GM21367 (cell line): ENCODE data around the gene C1QA.

ENCODE experiments used
- ATAC-seq: cut with Tn5 transposase; IDR thresholded peaks from one replicate; pipeline ENCODE4 v1.9.1; 2021; ENCODE audit not compliant: unreplicated experiment

Gene C1QA

DNA sequence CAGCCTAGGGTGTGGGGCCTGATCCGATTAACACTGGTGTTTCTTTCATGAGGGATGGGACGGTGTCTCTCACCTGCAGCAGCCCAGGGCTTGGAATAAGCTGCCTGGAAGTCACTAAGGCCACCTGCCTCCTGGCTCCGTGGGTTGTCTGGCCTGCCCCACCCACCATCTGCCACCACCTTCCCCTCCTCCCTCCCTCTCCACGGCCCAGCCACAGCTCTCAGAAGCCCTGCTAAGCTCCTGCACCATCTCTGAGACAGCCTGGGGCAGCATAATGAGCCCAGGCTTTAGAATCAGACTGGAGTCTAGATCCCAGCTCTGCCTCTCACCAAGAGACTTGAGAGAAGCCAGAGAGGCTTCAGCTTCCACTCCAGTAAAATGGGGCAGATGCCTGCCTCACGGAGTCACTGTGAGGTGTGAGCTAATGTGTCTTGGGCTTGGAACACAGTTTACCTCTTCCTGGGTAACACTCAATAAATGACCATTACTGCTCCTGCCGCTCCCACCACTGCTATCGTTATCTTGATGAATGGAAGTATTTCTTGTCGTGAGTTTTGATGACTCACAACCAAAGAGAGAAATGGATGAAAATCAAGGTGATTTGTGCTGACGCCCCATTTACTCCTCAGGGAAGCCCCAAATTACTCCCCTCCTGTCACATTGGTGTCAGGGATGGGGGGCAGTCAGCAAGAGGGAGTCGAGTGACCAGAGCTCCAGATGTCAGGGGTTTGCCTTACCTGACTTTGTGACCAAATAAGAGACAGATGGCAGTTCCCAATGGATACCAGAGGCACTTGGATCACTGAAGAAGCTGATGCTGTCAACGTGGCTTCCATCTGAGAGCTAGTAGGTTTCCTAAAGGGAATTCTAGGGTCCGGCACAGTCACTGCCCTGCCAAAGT is 23.5 kb upstream of the C1QA start:
- ATAC-seq: no peak

DNA sequence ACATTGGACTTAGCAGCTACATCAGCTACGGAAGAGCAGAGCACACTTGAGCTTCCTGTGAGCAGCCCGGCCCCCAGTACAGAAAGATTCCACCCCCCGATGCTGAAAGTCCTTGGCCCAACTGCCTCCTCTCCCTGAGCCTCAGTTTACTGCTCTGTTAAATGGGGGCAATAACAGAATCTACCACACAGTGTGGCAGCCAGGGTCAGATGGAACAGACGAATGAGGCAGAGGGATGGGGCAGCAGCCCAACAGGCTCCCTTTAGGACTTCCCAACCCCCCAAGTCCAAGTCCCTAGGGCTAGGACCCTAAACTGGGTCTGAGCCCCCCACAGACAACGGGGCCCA is 22.9 kb upstream of the C1QA start:
- ATAC-seq: no peak

DNA sequence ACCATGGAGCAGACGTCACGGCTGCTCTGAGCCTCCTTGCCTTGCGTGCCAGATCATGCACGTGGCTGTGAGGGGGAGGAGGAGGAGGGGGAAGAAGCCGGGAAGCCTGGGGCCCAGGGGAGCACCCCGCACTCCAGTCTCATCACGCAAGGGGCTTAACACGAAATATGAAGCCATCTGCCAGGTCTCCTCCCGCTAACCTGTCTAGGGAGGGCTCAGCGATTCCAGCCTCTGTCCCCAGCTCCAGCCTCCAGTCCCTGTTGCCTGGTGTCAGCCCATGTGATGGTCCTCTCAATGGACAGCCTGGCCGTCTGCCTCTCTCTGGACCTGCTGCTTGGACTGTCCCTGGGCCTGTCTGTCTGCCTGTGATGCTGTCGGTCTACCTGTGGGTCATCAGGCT is 22.5 kb upstream of the C1QA start:
- ATAC-seq: no peak

DNA sequence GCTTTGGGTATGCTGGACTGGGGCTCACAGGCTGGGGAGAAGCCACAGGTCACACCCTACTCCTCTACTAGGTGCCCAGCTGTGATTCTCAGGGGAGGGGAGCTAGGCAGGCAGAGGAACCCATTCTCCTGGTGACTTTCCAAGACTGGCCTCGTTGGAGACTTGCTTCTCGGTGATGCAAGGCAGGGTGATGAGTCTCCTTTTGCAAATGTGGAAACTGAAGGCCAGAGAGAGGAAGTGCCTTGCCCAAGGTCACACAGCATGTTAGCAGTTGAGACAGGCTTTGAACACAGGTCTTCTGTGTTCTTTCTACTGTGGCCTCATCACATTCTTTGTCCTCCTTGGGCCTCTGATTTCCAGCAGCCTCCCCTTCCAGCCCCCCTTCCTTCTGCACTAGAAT is 20.5 kb upstream of the C1QA start:
- no peak for ATAC-seq

DNA sequence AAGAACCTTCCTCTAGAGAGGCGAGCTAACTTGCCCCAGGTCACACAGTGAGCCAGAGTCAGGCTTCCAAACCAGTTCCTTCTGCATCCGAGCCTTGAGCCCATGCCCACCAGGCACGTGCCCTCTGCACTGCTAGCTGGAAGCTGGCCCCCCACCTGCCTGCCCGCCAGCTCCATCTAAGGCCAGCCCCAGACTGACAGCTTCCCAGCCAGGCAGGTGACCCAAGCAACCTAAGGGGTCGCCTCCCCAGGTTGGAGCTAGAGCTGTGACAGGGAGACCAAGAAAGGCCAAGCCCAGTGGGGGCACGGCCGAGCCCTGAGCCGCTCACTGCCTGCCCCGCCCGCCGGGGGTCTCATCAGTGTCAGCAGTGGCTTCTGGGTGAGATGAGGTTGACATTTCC is 19.9 kb upstream of the C1QA start:
- no peak for ATAC-seq

DNA sequence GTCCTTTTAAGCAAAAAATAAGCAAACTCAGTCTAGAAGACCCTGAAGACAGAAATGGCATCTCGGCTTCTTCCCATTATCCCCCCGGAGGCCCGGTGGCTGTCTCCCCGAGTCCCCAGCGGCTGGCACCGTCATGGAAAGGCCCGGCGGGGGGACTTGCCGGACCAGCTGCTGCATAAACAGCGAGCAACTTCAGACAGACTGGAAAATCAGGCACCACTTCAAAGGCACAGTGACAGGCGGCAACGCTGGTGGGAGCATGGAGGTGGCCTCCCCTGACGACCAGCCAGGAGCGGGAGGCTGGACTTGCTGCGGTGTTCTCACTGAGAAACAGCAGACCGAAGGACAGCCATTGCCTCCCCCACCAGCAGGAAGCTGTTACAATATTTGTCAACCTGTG is 18.4 kb upstream of the C1QA start:
- ATAC-seq: no peak

DNA sequence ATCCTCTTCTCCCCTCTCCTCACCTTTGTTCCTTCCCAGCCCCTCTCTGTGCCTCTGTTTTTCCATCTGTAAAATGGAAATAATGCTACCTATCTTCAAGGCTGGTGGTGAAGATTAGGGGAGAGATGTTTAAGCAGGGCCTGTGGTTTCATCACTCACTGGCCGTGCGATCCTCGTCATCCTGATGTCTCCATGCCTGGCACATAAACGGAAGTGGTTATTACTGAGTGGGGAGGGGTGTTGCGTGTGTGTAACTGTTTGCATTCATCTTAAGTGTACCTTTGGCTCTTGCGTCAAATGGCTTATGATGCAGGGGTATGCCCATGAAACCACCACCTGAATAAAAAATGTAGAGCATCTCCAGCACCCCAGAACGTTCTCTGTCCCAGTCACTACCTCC is 17.2 kb upstream of the C1QA start:
- no peak for ATAC-seq

DNA sequence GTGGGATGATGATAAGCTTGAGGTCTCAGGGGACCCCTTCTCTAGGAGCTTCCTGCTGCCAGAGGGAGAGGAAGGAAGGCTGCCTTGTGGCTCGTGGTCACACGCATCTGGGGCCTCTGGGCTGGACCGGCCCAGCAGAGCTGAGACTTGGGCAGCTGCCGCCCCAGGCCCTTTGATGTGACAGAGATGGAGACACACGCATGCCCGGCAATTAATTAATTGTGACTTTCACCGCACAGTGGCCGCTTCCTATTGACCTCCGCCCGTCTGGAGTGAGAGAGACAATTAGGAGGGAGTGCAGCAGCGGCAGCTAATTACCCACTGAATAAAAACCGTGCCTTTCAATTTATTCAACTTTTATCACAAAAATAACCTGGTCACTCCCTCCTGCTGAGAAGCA is 16.6 kb upstream of the C1QA start:
- ATAC-seq: no peak

DNA sequence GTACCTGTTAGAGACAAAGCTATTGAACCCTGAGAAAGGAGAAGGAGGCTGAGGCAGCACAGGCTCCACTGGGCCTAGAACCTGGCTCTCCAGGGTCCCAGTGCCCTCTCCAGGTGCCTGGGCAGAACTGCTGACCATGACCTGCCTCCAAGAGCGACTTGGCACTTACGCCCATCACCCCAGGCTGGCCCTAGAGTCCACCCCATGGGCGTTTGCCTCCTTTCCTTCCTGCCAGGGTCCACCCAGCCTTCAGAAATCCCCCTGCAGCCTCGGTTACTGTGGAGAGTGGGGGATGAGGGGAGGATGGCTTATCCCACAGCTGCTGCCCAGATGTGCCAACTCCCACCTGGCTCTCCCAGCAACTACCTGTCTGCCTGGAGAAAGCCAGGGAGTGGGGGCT is 14.7 kb upstream of the C1QA start:
- ATAC-seq: no peak

DNA sequence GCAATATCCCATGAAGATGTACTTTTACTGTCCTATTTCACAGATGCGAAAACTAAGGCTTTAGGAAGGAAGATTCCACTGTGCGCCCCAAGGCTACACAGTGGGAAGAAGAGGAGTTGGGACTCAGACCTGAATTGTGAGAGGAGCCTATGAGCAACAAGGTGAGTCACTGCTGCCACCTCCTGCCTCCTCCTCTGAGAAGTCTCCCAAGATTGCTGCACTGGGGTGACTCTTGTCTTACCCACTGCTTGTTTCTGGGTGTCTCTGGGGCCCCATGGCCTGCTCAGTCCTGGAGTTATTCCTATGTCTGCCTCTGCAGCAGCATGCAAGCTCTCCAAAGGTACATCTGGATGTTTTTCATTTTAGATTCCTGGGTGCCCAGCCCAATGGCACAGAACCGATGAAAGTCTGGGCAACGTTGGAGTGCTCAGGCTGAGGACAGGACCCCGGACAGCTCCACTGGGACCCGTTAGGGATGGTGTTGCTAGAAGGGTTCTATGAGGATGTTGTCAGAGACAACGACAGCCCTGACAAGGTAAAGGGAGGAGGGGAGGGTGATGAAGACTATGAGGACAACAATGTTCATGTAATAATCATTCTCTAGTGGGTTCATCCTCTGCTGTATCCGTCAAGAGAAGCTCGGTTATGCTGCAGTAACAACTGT is 11.0 kb upstream of the C1QA start:
- no peak for ATAC-seq

DNA sequence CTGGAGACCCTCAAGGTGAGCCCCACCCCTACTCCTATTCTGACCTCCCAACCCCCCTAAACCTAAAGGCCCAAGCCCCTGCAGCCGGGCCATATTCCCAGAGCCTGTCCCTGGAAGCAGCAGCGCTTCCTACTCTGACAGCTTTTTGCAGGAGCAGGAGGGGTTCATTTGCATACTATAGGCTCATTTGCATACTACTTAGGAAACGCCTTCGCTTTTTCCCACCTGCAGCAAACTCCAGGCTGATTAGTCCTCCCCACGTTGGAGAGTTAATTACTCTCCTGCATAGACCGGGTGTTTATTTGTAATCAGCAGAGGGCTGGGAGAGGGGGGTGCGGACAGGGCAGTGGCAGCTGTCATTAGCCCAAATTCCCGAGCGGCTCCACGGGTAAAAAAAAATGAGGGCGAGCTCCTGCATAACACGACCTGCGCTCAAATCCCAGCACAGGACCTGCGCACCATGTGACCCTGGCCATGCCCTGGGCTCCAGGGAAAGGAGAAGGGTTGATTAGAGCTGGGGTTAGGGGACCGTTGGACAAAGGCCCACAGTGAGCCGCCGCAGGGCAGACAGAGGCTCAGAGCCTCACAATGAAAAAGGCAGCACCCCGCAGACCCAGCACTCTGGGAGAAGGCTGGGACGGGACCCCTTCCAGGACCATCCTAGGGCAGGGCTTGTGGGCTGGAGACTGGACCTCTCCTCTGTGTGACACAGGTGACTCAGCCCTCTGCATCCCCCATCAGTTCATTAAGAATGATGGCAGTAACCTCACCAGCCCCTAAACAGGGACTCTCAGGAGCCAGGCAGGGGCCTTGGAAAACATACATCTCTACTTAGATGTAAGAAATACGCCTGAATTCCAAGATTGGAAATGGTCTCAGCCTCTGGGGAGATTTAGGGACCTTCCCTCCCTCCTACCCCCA is 9.9 kb upstream of the C1QA start:
- no peak for ATAC-seq

DNA sequence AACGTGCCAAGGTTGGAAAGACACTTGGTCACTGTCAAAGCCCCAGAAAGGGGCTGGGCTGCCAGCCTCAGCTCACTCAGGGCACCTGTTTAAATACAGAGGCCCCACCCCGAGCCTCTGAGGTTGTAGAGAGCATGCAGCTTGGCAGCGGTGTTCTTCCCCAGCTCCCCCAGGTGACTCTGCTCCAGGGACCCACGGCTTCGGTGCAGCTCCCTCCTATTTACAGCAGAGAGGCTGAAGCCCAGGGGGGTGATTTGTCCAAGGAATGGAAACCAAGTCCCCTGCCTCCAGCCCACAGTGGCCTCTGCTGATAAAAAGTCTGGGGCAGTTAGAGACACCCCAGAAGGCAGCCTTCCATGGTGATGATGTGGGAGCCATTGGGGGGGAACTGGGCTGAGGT is 9.1 kb upstream of the C1QA start:
- ATAC-seq: no peak

DNA sequence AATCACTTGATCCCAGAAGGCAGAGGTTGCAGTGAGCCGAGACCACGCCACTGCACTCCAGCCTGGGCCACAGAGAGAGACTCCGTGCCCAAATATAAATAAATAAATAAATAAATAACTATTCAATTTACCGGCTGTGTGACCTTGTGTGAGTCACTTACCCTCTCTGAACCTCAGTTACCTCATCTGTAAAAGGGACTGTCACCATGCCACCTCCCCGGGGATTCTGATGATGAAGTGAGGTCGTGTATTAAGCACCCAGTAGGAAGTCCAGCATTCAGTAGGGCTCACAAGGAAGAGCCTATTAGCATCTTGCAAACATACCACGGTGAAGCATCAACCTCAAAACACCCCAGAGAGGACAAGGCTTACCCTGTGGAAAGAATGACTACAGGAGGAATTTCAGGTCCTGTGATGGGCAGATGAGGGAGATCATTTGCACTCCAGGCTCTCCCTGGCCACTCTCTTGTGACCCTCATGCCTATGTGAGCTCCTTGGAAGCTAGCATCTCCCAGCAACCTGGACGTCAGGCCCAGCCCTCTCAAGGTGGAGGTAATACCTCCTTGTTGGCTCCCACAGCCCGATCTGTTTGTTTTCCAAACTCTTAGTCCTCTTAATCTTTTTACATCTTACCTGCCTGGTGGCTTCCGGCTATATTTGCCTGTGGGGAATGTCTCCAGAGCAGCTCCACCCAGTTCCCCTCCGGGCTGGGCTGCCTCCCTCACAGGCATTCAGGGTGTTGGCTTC is 7.6 kb upstream of the C1QA start:
- no peak for ATAC-seq

DNA sequence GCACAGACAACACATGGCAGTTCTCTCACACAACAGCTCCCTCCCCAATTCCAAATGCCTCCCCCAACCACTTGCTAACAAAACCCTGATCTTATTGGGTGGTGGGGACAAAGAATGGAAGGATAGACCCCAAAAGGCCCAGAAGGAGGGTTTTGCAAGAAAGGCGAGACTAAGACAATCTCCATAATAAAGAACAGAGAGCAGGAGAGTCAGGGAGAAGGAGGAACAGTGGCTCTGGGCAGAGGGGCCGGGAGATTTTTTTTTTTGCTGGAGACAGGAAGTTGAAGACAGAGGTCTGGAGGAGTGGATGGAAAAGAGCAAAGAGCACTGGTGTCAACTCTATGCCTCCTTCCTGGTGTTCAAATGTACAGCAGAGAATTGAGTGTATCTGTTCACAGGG is 6.5 kb upstream of the C1QA start:
- no peak for ATAC-seq

DNA sequence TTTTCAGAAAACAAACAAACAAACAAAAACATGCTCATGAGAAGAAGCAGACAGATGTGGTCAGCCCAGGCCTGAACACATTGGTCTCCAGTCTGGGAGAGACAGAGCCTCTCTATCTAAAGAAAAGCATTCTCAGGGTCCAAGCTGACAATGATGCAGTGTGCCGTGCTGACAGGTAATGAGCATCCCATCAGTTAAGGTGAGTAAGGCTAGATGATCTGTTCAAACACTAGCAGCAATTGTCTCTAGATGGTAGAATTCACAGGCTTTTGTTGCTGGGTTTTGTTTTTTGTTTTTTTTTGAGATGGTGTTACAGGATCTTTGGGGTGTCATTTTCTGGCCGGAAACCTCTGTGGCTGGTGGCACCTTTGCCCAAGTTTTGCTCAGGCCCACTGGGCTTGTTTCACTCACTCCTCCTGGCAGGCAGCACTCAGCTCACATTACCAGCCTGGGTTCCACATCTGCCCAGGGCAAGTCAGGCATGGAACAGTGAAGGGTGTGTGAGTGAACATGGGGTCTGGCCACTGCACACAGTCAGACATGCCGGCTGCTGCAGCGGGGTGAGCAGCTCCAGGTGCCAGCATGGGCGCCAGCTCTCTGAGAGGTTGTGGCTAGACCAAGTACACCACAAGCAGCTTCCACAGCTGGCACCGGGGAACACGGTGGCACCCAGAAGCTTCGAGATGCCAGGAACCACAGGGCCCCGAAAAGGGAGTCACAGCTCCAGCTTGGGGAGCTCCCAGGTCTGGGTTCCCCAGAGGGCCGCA is 2.5 kb upstream of the C1QA start:
- no peak for ATAC-seq

DNA sequence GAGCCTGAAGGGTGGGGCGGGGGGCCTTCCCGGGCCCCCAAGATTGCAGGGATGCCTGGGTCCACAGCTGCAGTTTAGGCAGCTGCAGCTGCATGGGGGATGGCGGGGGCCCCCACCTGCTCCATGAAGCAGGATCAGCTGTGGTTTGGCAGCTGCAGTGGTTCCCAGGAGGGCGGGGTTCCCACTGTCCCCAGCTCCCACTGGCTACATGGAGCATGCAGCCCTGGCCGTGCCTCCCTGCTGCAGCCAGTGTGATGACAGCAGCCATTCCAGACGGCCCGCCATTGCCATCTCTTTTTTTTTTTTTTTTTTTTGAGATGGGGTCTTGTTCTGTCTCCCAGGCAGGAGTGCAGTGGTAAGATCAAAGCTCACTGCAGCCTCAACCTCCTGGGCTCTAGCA is 992 bp upstream of the C1QA start:
- ATAC-seq: no peak

DNA sequence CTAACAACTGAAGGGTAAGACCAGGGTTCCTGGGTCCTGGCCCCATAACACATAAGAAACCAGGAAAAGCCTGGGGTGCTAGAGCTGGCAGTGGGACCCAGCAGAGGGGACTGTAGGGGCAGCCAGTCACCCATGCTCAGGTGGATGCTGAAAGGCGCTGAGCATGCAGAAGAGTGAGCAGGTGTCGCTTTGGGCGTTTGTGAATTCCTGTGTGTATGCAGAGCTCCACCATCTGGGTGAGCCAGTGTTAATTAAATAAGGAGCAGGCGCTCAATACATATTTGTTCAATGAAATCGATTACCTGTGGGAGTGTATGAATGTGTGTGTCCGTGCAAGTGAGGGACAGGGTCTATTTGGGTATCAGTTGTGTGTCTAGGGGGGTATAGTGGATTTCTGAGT is 499 bp downstream of the C1QA start:
- no peak for ATAC-seq

DNA sequence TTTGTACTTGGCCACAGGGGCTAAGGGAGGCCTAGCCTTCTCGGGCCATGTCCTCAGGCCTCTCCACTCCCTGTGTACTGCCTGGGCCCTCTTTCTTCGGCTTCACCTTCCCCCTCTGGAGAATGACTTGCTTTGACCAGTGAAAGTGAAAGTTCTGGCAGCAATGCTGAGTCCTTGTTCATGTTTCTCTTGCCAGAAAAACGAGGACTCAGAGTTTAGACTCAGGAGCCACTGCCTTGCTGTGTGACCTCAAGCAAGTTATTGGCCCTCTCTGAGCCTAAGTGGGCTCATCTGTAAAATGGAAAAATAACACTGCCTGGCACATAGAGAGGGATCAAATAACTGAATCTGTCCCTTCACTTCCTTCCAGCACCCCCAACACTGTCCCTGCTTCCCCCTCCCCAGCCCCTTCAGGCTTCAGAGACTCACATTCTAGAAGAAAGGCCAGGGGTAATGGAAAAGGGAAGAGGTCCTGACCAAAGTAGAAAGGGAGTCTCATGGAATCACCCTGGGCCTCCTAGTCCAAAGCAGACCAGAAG is 1.5 kb downstream of the C1QA start:
- ATAC-seq: no peak

DNA sequence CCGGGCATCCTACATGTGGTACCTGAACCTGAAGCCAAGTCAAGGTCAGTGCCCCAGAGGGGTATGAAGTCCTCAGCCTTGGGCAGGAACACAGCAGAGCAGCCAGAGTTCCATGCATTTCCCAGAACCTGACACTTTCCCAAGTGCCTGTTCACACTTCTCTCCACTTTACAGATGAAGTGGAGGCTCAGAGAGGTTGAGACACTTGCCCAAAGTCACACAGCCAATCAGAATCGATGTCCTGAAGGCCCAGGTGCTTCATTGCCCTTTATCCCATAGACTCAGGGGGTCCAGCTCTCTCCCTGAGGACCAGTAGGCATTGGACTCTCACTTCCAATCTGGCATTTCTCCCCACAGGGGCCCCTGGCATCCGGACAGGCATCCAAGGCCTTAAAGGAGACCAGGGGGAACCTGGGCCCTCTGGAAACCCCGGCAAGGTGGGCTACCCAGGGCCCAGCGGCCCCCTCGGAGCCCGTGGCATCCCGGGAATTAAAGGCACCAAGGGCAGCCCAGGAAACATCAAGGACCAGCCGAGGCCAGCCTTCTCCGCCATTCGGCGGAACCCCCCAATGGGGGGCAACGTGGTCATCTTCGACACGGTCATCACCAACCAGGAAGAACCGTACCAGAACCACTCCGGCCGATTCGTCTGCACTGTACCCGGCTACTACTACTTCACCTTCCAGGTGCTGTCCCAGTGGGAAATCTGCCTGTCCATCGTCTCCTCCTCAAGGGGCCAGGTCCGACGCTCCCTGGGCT is 2.2 kb downstream of the C1QA start:
- no peak for ATAC-seq
